A549 treated with CpdA at 1 μM for 4 hours (cell line): ENCODE data around the gene KRTAP5-10. TPM values are rescaled to one million over a fixed set of nuclear protein-coding genes. Genes with fewer than 3 reads are reported as not detected.

Experiments
- total RNA-seq: library from RNA; stranded (reverse); fragments of 200-300 nt; extraction: Qiagen RNA extraction; gene quantifications from 5 replicates; pipeline ENCODE4 v1.2.3, GENCODE V29; 2022; ENCODE audit warnings: low read depth

KRTAP5-10 gene, protein sequence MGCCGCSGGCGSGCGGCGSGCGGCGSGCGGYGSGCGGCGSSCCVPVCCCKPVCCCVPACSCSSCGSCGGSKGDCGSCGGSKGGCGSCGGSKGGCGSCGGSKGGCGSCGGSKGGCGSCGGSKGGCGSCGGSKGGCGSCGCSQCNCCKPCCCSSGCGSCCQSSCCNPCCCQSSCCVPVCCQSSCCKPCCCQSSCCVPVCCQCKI
- total RNA-seq, result not detected in 5 replicates

GRCh38 chr11:71565263-71565662 is at the start of gene KRTAP5-10:
Gene KRTAP5-10 (plus strand): TSS chr11:71565563. CDS start chr11:71565588, 25 bp downstream.

DNA sequence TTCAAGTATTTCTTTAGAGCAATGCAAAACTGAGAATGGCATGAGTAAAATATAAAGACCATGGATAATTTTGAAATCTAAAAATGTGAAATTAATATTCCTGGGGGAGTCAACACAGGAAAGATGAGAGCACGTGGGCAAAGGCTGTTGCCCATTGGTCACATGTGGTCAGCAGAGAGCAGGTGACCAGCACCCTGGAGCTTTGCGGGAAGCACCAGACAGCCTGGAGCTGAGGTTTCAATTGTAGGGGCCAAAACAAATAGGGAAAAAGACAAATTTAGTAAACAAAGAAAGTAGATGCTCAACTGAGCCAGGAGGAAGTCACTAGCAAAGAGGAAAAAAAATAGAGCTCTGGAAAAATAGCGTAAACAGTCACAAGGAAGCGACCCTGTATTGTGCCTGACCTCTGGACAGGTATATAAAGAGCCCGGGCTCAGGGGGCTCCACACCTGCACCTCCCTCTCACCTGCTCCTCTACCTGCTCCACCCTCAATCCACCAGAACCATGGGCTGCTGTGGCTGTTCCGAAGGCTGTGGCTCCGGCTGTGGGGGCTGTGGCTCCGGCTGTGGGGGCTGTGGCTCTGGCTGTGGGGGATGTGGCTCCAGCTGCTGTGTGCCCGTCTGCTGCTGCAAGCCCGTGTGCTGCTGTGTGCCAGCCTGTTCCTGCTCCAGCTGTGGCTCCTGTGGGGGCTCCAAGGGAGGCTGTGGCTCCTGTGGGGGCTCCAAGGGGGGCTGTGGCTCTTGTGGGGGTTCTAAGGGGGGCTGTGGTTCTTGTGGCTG is 38.4 kb upstream of the KRTAP5-10 start, which contains the start of gene KRTAP5-7:
Gene KRTAP5-7, plus strand, starts transcription at position 472 of the 780 bp plus-strand sequence. Its CDS starts 34 bp downstream, at position 506.

GRCh38 chr11:71537977-71538665 is 27.2 kb upstream of the KRTAP5-10 start, which contains the start of gene KRTAP5-8:
Gene KRTAP5-8 (plus strand): TSS chr11:71538025. CDS start chr11:71538056, 31 bp downstream.

DNA sequence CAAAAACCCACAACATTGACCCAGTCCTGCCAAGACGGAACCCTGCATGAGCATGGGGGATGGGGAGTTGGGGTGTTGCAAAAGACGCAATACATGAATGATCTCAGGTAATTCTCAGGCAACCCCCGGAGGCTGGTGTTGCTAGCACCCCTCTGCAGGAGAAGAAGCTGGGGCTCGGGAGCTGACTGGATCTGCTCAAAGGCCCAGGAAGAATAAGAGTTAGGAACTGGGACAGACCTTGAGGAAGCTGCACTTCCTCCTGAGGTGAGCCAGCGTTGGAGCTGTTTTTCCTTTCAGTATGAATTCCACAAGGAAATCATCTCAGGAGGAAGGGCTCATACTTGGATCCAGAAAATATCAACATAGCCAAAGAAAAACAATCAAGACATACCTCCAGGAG is 17.2 kb upstream of the KRTAP5-10 start, which contains the start of gene KRTAP5-9:
Gene KRTAP5-9, plus strand, starts transcription at position 301 of the 400 bp plus-strand sequence. CDS start 238 bp downstream, outside the sequence.

DNA sequence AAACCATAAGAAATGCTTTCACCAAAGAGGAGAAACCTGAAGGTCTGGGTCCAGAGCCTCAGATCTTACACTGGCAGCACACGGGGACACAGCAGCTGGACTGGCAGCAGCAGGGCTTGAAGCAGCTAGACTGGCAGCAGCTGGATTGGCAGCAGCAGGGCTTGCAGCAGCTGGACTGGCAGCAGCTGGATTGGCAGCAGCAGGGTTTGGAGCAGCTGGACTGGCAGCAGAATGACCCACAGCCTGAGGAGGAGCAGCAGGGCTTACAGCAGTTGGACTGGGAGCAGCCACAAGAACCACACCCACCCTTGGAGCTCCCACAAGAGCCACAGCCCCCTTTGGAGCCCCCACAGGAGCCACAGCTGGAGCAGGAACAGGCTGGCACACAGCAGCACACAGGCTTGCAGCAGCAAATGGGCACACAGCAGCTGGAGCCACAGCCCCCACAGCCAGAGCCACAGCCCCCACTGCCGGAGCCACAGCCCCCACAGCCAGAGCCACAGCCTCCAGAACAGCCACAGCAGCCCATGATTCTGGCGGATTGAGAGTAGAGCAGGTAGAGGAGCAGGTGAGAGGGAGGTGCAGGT is 17.0 kb downstream of the KRTAP5-10 start, which contains the start of gene KRTAP5-11:
Gene KRTAP5-11, minus strand, starts transcription at position 567 of the 587 bp plus-strand sequence. Its CDS starts 38 bp downstream, at position 529.

Other genes starting within 250 kb of the KRTAP5-10 start
- 49.5 to 52.7 TPM (median 51.8 TPM) in 5 replicates for gene DHCR7, start 117.2 kb upstream of the KRTAP5-10 start, total RNA-seq
- gene NADSYN1, start 112.4 kb upstream of the KRTAP5-10 start, total RNA-seq, result 44.1 to 49.8 TPM (median 46.0 TPM) in 5 replicates
- not detected in 5 replicates for gene KRTAP5-7, start 38.3 kb upstream of the KRTAP5-10 start, total RNA-seq
- not detected in 5 replicates for gene KRTAP5-8, start 27.5 kb upstream of the KRTAP5-10 start, total RNA-seq
- gene KRTAP5-9, start 17.1 kb upstream of the KRTAP5-10 start, total RNA-seq, result 0.05 to 0.12 TPM in 2 of 5 replicates, not detected in the others
- not detected in 5 replicates for gene KRTAP5-11, start 17.3 kb downstream of the KRTAP5-10 start, total RNA-seq